GM21390 (cell line): Measurements from ENCODE around the gene ASPG.

Source experiments
- ATAC-seq: cut with Tn5 transposase; IDR thresholded peaks from one replicate; pipeline ENCODE4 v1.9.1; 2021; ENCODE audit not compliant: unreplicated experiment

The ASPG gene

GRCh38 chr14:104085032-104085888 lies at the start of gene ASPG:
TSS of gene ASPG (plus strand) at chr14:104085700. CDS start at chr14:104085771, 71 bp downstream.
- ATAC-seq: no peak

GRCh38 chr14:104036212-104036611 lies 49.3 kb upstream of the ASPG start:
- ATAC-seq: no peak

- no peak for ATAC-seq
Measured at GRCh38 chr14:104037074-104037473, 48.4 kb upstream of the ASPG start.

GRCh38 chr14:104037903-104038302 lies 47.6 kb upstream of the ASPG start:
- no peak for ATAC-seq

GRCh38 chr14:104039214-104039613 lies 46.3 kb upstream of the ASPG start:
- ATAC-seq: no peak

GRCh38 chr14:104040539-104040938 lies 45.0 kb upstream of the ASPG start:
- ATAC-seq: no peak

- ATAC-seq: no peak
Measured at GRCh38 chr14:104041430-104042104, 43.9 kb upstream of the ASPG start.

- no peak for ATAC-seq
Measured at GRCh38 chr14:104044016-104044415, 41.5 kb upstream of the ASPG start.

GRCh38 chr14:104047761-104048160 lies 37.7 kb upstream of the ASPG start:
- ATAC-seq: no peak

- no peak for ATAC-seq
Measured at GRCh38 chr14:104048758-104049507, 36.6 kb upstream of the ASPG start.

GRCh38 chr14:104049576-104050240 lies 35.8 kb upstream of the ASPG start:
- no peak for ATAC-seq

- ATAC-seq: no peak
Measured at GRCh38 chr14:104051092-104051813, 34.2 kb upstream of the ASPG start.

- ATAC-seq: no peak
Measured at GRCh38 chr14:104054222-104054905, 31.1 kb upstream of the ASPG start.

- ATAC-seq: no peak
Measured at GRCh38 chr14:104062281-104062680, 23.2 kb upstream of the ASPG start.

- ATAC-seq: no peak
Measured at GRCh38 chr14:104064003-104064402, 21.5 kb upstream of the ASPG start.

GRCh38 chr14:104066279-104066678 lies 19.2 kb upstream of the ASPG start:
- no peak for ATAC-seq

GRCh38 chr14:104066719-104067295 lies 18.7 kb upstream of the ASPG start:
- ATAC-seq: no peak

GRCh38 chr14:104069541-104069940 lies 16.0 kb upstream of the ASPG start:
- ATAC-seq: no peak

GRCh38 chr14:104072586-104072985 lies 12.9 kb upstream of the ASPG start:
- ATAC-seq: no peak
